Esophagus muscularis mucosa (tissue), 4 donors: ENCODE results near the gene ELP4. TPM values are rescaled to one million over a fixed set of nuclear protein-coding genes. Genes with fewer than 3 reads are reported as not detected.
"Not testable (repeated sequence)": the region's sequence is repeated elsewhere in the genome, so short reads cannot be mapped to it uniquely, and the experiment has no call there.

ENCODE experiments used
- DNase-seq: peaks from one replicate; pipeline ENCODE4 v3.0.0-alpha.2; 2017; ENCODE audit errors: extremely low spot score
- H3K27ac ChIP-seq, 4 donors: fragments of 200-600 bp; sonication (generic); replicated peaks in 1 of 4; 1 replicate in 3 of 4; 2 replicates in 1 of 4; pipeline ENCODE4 v1.5.1; 2016 to 2019; ENCODE audit warnings: mild to moderate bottlenecking in 1 of 4
- H3K27me3 ChIP-seq, 4 donors: fragments of 200-600 bp; sonication (generic); one replicate each; pipeline versions ENCODE4 v1.5.1 to v1.6.0; 2016 to 2019
- H3K36me3 ChIP-seq, 4 donors: fragments of 200-600 bp; sonication (generic); one replicate each; pipeline ENCODE4 v1.5.1; 2016 to 2019
- H3K4me1 ChIP-seq, 4 donors: fragments of 200-600 bp; sonication (generic); one replicate each; pipeline ENCODE4 v1.5.1; 2016 to 2019
- H3K4me3 ChIP-seq, 4 donors: fragments of 200-600 bp; sonication (generic); 1 replicate in 2 of 4; 2 replicates in 2 of 4; pipeline ENCODE4 v1.5.1; 2016 to 2019; ENCODE audit warnings: mild to moderate bottlenecking in 4 of 4, moderate library complexity in 1 of 4
- H3K9me3 ChIP-seq, 4 donors: fragments of 200-600 bp; sonication (generic); 1 replicate in 3 of 4; 2 replicates in 1 of 4; pipeline ENCODE4 v1.5.1; 2016 to 2019
- CTCF ChIP-seq, 3 experiments: fragments of 200-600 bp in 2 of 3; fragments of 450-650 bp in 1 of 3; sonication (generic) in 2 of 3; IDR thresholded peaks; one replicate each; pipeline ENCODE4 v1.5.1; 2017 to 2019; ENCODE audit warnings: antibody characterized with exemption in 3 of 3, mild to moderate bottlenecking in 2 of 3, moderate library complexity in 1 of 3
- EP300 ChIP-seq: sonication (generic); formaldehyde crosslinking; IDR thresholded peaks from one replicate; pipeline ENCODE4 v1.6.1; 2017; ENCODE audit warnings: antibody characterized with exemption
- POLR2A ChIP-seq: fragments of 450-650 bp; IDR thresholded peaks from one replicate; pipeline ENCODE4 v1.6.1; 2017; ENCODE audit warnings: antibody characterized with exemption, moderate library complexity, mild to moderate bottlenecking, low read depth
- POLR2AphosphoS5 ChIP-seq, 2 donors: sonication (generic); formaldehyde crosslinking; IDR thresholded peaks; one replicate each; pipeline ENCODE4 v1.6.1; 2017; ENCODE audit warnings: antibody characterized with exemption in 2 of 2
- WGBS: methylation state at CpG from one replicate; pipeline ENCODE4 v1.1.5; 2018; 5-methylcytosine and 5-hydroxymethylcytosine counted together
- intact Hi-C: fragments of 100-400 bp; cut with DNase I; formaldehyde crosslinking; loops from one replicate; pipeline ENCODE4 v1.15.1; 2023
- total RNA-seq, 4 donors: library from RNA; depleted of rRNA; stranded (reverse); fragments of >200 nt; gene quantifications; one replicate each; pipeline versions ENCODE4 v1.1.0 to v1.2.1, GENCODE V29; 2016

ELP4 gene
- total RNA-seq, 4 donors from 2014 or later, result 18.1 to 25.5 (median 19.2) TPM

GRCh38 chr11:31657091-31657490 is 147.5 kb downstream of the ELP4 start:
- WGBS, result 100% methylated on average over 1 of the region's 1 CpG
- Histone ChIP-seq H3K9me3 (no peaks in the 10 kb centered on the region), H3K27ac (no peak overlapping the region), H3K36me3 (no peaks in the 10 kb centered on the region), H3K4me3 (no peak overlapping the region), H3K4me1 (no peaks in the 10 kb centered on the region), H3K27me3 (no peaks in the 10 kb centered on the region)
- no peak for DNase-seq
- TF ChIP-seq CTCF (IDR thresholded peaks at IDR 0.05) (no peak), POLR2A (no peak), EP300 (no peak), POLR2AphosphoS5 (IDR thresholded peaks at IDR 0.05) (no peak)
- intact Hi-C loops, result no loop called here

GRCh38 chr11:31664129-31664528 is 154.6 kb downstream of the ELP4 start:
- H3K9me3 ChIP-seq, result no peaks in the 10 kb centered on the region
- intact Hi-C loops, result no loop called here
- no peak overlapping the region for H3K27ac ChIP-seq
- no peak for TF ChIP-seq POLR2AphosphoS5 (IDR thresholded peaks at IDR 0.05)
- no peak for TF ChIP-seq CTCF (IDR thresholded peaks at IDR 0.05)
- no peak for TF ChIP-seq EP300
- TF ChIP-seq POLR2A, result no peak
- H3K4me1 ChIP-seq, result no peaks in the 10 kb centered on the region
- H3K36me3 ChIP-seq, result no peaks in the 10 kb centered on the region
- DNase-seq, result no peak
- WGBS, result 86% methylated on average over 3 of the region's 3 CpGs
- no peak overlapping the region for H3K4me3 ChIP-seq
- H3K27me3 ChIP-seq, result no peaks in the 10 kb centered on the region

GRCh38 chr11:31664954-31665353 is 155.4 kb downstream of the ELP4 start:
- H3K9me3 ChIP-seq, result no peaks in the 10 kb centered on the region
- WGBS, result 90% methylated on average over 3 of the region's 3 CpGs

GRCh38 chr11:31671681-31672080 is 162.1 kb downstream of the ELP4 start:
- no peak for DNase-seq
- H3K4me1 ChIP-seq, result no peaks in the 10 kb centered on the region
- intact Hi-C loops, result no loop called here
- no peaks in the 10 kb centered on the region for H3K27me3 ChIP-seq
- no peaks in the 10 kb centered on the region for H3K36me3 ChIP-seq
- TF ChIP-seq CTCF (IDR thresholded peaks at IDR 0.05) (no peak), POLR2A (no peak), EP300 (no peak), POLR2AphosphoS5 (IDR thresholded peaks at IDR 0.05) (no peak)
- H3K4me3 ChIP-seq, result no peak overlapping the region
- H3K27ac ChIP-seq, result no peak overlapping the region
- no peaks in the 10 kb centered on the region for H3K9me3 ChIP-seq
- 90% methylated on average over 2 of the region's 2 CpGs for WGBS

More at GRCh38 chr11:31664954-31665353, 155.4 kb downstream of the ELP4 start:
- H3K4me3 ChIP-seq, result no peak overlapping the region
- H3K4me1 ChIP-seq, result no peaks in the 10 kb centered on the region
- intact Hi-C loops, result no loop called here
- H3K36me3 ChIP-seq, result no peaks in the 10 kb centered on the region
- H3K27me3 ChIP-seq, result no peaks in the 10 kb centered on the region
- DNase-seq, result no peak
- no peak for TF ChIP-seq POLR2AphosphoS5 (IDR thresholded peaks at IDR 0.05)
- TF ChIP-seq EP300, result no peak
- TF ChIP-seq CTCF (IDR thresholded peaks at IDR 0.05), result no peak
- TF ChIP-seq POLR2A, result no peak
- no peak overlapping the region for H3K27ac ChIP-seq

- H3K9me3 ChIP-seq, H3K27ac ChIP-seq, DNase-seq, H3K4me1 ChIP-seq, H3K4me3 ChIP-seq, intact Hi-C loops, H3K36me3 ChIP-seq, H3K27me3 ChIP-seq: not testable (repeated sequence)
- WGBS, result 97% methylated on average over 3 of the region's 3 CpGs
Measured at GRCh38 chr11:31673108-31673507, 163.5 kb downstream of the ELP4 start.
